Tibial artery (tissue), 4 donors: ENCODE measurements around the gene IL2RA.

Experiments
- DNase-seq, 2 donors: peaks; one replicate each; pipeline ENCODE4 v3.0.0-alpha.2; 2019
- H3K27ac ChIP-seq, 2 donors: fragments of 200-600 bp; sonication (generic) in 1 of 2; 1 replicate in 1 of 2; 2 replicates in 1 of 2; pipeline ENCODE4 v1.5.1; 2018 to 2019; ENCODE audit warnings: mild to moderate bottlenecking in 1 of 2
- H3K27me3 ChIP-seq, 2 donors: fragments of 200-600 bp; sonication (generic) in 1 of 2; one replicate each; pipeline versions ENCODE4 v1.5.1 to v1.6.0; 2016 to 2019
- H3K36me3 ChIP-seq, 3 donors: fragments of 200-600 bp; sonication (generic) in 2 of 3; one replicate each; pipeline ENCODE4 v1.5.1; 2016 to 2019; ENCODE audit warnings: mild to moderate bottlenecking in 2 of 3
- H3K4me1 ChIP-seq, 4 donors: fragments of 200-600 bp; sonication (generic) in 2 of 4; 1 replicate in 3 of 4; 2 replicates in 1 of 4; pipeline ENCODE4 v1.5.1; 2016 to 2019
- H3K4me3 ChIP-seq, 2 donors: fragments of 200-600 bp; sonication (generic) in 1 of 2; 1 replicate in 1 of 2; 2 replicates in 1 of 2; pipeline ENCODE4 v1.5.1; 2018 to 2019; ENCODE audit warnings: mild to moderate bottlenecking in 2 of 2
- H3K9me3 ChIP-seq, 3 donors: fragments of 200-600 bp; sonication (generic) in 1 of 3; one replicate each; pipeline ENCODE4 v1.5.1; 2016 to 2019
- intact Hi-C: fragments of 100-400 bp; cut with DNase I; formaldehyde crosslinking; loops from one replicate; pipeline ENCODE4 v1.15.0; 2023; ENCODE audit warnings: low total_unique reads
- TF ChIP-seq, protein P1 (sequence below), 2 experiments: fragments of 200-600 bp in 1 of 2; fragments of 450-650 bp in 1 of 2; IDR thresholded peaks; one replicate each; pipeline ENCODE4 v1.5.1; 2017 to 2019; ENCODE audit warnings: antibody characterized with exemption in 2 of 2, mild to moderate bottlenecking in 1 of 2, moderate library complexity in 1 of 2

The IL2RA gene

GRCh38 chr10:6079044-6079443 is 16.9 kb upstream of the IL2RA start:
- no peaks in the 10 kb centered on the region for H3K9me3 ChIP-seq
- H3K27me3 ChIP-seq: peaks cover 0 to 56% of the 10 kb centered on the region in 2 donors
- no peak overlapping the region for H3K27ac ChIP-seq
- H3K36me3 ChIP-seq: no peaks in the 10 kb centered on the region
- TF ChIP-seq, protein P1, sequence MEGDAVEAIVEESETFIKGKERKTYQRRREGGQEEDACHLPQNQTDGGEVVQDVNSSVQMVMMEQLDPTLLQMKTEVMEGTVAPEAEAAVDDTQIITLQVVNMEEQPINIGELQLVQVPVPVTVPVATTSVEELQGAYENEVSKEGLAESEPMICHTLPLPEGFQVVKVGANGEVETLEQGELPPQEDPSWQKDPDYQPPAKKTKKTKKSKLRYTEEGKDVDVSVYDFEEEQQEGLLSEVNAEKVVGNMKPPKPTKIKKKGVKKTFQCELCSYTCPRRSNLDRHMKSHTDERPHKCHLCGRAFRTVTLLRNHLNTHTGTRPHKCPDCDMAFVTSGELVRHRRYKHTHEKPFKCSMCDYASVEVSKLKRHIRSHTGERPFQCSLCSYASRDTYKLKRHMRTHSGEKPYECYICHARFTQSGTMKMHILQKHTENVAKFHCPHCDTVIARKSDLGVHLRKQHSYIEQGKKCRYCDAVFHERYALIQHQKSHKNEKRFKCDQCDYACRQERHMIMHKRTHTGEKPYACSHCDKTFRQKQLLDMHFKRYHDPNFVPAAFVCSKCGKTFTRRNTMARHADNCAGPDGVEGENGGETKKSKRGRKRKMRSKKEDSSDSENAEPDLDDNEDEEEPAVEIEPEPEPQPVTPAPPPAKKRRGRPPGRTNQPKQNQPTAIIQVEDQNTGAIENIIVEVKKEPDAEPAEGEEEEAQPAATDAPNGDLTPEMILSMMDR (IDR thresholded peaks at IDR 0.05): no peak
- no peak overlapping the region for H3K4me3 ChIP-seq
- H3K4me1 ChIP-seq: peaks cover 0 to 17% (median 0%) of the 10 kb centered on the region in 4 donors
- DNase-seq: peak in 1 of 2 donors; percentile 7
- intact Hi-C loops: no loop called here

DNA sequence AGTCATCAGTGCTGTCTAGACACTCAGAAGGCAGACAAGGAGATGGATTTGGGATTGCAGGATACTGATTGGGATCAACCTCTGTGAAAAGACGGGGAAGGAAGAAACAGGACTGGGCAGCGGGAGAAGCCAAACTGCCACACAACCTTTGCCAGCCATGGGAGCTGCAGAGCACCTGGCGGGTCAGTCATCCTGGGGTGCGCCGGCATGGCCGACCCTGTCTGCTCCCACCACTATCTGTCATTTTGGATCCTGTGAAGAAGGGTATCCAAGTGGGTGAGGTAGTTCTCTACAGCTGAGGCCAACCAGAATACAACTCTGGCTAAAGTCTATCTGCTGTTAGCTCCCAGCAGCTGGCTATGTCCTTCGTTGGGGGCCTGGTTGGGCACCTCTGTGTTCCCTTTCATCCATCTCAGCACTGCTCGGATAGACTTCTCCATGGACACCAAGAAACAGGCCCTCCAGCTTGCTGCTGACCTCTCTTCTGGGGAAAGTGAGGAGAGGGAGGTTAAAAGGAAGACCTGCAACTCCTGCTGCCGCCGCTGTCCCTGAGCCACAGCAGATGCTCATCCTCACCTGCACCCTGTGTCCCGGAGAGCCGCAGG is 15.0 kb upstream of the IL2RA start:
- Histone ChIP-seq H3K36me3 (no peaks in the 10 kb centered on the region), H3K4me3 (no peak overlapping the region), H3K4me1 (no peaks in the 10 kb centered on the region), H3K27ac (no peak overlapping the region), H3K27me3 (peaks cover 0 to 53% of the 10 kb centered on the region in 2 donors), H3K9me3 (no peaks in the 10 kb centered on the region)
- intact Hi-C loops: no loop called here
- peak in 1 of 2 donors; percentile 44 for DNase-seq
- TF ChIP-seq, protein P1 (IDR thresholded peaks at IDR 0.05): no peak

- no peak overlapping the region for H3K27ac ChIP-seq
- no peak overlapping the region for H3K4me3 ChIP-seq
- intact Hi-C loops: no loop called here
- no peaks in the 10 kb centered on the region for H3K9me3 ChIP-seq
- peak in 1 of 2 donors; percentile 21 for DNase-seq
- no peaks in the 10 kb centered on the region for H3K4me1 ChIP-seq
- peaks cover 0 to 31% of the 10 kb centered on the region in 2 donors for H3K27me3 ChIP-seq
- TF ChIP-seq, protein P1 (IDR thresholded peaks at IDR 0.05): no peak
- H3K36me3 ChIP-seq: no peaks in the 10 kb centered on the region
These were observed 12.5 kb upstream of the IL2RA start for GRCh38 chr10:6074489-6075301.

GRCh38 chr10:6072215-6072934 is 10.2 kb upstream of the IL2RA start:
- H3K27ac ChIP-seq: no peak overlapping the region
- H3K4me1 ChIP-seq: no peaks in the 10 kb centered on the region
- H3K36me3 ChIP-seq: no peaks in the 10 kb centered on the region
- H3K4me3 ChIP-seq: no peak overlapping the region
- intact Hi-C loops: no loop called here
- H3K9me3 ChIP-seq: no peaks in the 10 kb centered on the region
- H3K27me3 ChIP-seq: peaks cover 0 to 13% of the 10 kb centered on the region in 2 donors
- peak in 1 of 2 donors; percentile 17 for DNase-seq
- TF ChIP-seq, protein P1 (IDR thresholded peaks at IDR 0.05): no peak

DNA sequence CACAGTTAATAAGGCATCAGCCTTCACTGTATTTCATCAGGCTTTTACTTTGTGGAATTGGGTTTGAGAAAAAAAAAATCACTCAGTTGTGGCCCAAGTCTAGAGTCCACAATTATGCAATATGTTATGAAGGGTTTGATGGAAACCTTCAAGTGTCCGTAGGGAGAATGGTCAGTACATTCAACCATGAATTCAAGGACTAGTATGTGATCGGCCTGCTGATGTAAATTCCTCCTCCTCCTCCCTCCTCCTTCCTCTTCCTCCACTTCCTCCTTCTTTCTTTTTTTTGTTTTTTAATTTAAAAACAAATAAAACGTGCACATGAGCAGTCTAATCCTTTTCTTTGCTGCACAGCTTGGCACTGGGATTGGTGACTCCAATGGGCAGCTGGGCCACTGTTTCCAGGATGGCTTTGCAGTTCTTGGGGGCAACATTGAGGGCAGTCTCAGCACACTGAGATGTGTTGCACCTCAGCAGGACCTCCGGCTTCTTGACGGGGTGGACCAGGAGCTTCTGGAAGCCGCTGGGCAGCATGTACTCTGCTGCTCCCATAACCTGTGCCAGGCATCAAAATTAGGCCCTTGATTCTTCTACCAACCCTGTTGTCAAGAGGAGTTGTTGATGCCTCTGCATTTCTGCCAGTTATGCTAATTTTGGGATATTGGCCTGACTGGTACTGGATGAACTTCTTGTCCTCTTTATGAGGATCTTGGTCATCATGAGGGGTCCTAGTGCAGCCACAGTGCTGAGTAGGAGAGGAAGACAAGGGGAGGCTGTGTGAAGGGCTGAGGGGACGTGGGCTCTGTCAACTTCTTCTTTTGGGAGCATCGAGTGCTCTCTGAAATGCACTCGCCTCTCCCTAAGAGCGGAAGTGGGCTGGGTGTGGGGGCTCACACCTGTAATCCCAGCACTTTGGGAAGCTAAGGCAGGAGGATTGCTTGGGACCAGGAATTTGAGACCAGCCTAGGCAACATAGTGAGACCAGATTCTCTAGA is 9.3 kb upstream of the IL2RA start:
- DNase-seq: peak in 1 of 2 donors; percentile 37
- intact Hi-C loops: no loop called here

More for the DNA sequence above, 9.3 kb upstream of the IL2RA start:
- H3K27ac ChIP-seq: no peak overlapping the region
- H3K4me1 ChIP-seq: no peaks in the 10 kb centered on the region
- no peaks in the 10 kb centered on the region for H3K9me3 ChIP-seq
- peaks cover 0 to 12% of the 10 kb centered on the region in 2 donors for H3K27me3 ChIP-seq
- no peaks in the 10 kb centered on the region for H3K36me3 ChIP-seq
- TF ChIP-seq, protein P1 (IDR thresholded peaks at IDR 0.05): no peak
- H3K4me3 ChIP-seq: no peak overlapping the region
